Glomerular visceral epithelial cell (primary cell): ENCODE data around the gene CCDC183.
"Not testable (repeated sequence)": the region's sequence is repeated elsewhere in the genome, so short reads cannot be mapped to it uniquely, and the experiment has no call there.

Experiments
- DNase-seq: peaks from one replicate; pipeline ENCODE4 v3.0.0-alpha.2; 2016; ENCODE audit errors: extremely low spot score

Gene CCDC183

GRCh38 chr9:136760834-136761544 is 35.1 kb upstream of the CCDC183 start:
- peak; percentile 63 for DNase-seq

- DNase-seq = no peak
Observed at GRCh38 chr9:136761545-136761981, 34.6 kb upstream of the CCDC183 start.

DNA sequence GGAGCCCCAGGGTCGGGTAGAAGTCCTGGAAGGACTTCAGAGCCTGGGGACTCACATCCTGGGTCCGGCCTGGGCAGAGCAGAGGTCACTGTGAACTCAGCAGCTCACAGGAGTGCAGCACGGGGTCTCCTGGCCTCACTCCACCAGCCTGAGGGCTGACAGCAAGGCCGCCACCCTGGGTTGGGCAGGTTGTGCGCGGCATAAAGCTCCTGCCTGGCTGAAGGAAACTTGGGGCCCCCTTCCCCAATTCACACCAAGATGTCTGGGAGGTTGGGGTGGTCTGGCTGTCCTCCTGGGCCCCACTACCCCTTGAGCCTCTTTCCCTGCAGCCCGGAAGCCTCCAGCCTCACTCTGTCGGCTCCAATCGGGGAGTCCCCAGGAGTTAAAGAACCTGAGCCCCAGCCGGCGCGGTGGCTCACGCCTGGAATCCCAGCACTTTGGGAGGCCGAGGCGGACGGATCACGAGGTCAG is 33.9 kb upstream of the CCDC183 start:
- DNase-seq = no peak

DNA sequence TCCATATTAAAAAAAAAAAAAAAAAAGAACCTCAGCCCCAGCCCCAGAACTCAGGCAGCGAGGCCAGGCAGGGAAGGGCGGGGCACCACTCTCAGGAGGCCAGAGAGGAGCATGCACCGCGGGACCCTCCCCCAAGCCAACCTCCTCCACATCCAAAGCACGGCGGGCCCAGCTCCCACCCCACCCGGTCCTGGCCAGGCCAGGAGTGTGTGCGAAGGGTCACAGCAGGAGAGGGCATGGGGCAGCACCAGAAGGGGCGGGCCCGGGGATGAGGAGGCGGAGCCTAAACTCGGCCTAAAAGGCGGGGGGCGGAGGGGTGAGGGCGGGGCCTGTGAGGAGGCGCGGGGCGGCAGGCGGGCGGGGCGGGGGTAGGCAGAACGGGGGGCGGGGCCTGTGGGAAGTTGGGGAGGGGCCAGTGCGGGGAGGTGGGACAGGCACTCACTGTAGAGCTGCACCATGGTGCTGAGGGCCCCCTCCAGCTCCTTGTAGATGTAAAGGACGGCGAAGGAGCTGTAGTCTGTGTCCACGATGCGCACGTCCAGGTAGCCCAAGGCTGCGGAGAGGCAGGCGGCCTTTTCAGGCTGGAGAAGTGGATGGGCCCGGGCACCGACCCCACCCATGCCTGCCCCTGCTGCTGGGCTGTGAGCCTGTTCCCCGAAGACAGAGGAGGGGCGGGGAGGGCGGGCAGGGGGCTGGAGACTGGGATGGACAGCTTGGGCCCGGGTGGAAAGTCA is 33.1 kb upstream of the CCDC183 start:
- DNase-seq = peak; percentile 34

DNA sequence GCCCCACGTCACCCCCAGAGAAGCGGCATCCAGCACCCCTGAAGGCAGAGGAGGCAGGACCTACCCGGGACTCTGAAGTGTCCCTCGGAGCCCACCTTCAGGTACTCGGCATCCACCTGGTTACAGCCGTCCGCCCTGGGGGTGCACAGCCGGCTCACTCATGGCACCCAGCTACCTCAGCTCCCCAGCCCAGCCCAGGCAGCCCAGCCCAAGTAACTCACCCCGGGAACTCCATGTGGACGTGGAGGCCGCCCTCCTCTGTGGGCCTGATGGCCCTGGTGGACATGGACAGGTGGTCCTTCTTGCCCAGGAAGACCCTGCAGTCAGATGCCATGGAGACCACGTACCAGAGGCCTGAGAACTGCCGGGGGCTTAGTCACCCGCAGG is 32.5 kb upstream of the CCDC183 start:
- no peak for DNase-seq

GRCh38 chr9:136764301-136764891 is 31.7 kb upstream of the CCDC183 start, which contains the start of gene LCN15:
Gene LCN15 (minus strand): TSS chr9:136764518. CDS start chr9:136764488, 30 bp downstream.
- no peak for DNase-seq

- DNase-seq = no peak
Observed at GRCh38 chr9:136765041-136765440, 31.1 kb upstream of the CCDC183 start.

- not testable (repeated sequence) for DNase-seq
Observed at GRCh38 chr9:136765745-136766409, 30.3 kb upstream of the CCDC183 start.

DNA sequence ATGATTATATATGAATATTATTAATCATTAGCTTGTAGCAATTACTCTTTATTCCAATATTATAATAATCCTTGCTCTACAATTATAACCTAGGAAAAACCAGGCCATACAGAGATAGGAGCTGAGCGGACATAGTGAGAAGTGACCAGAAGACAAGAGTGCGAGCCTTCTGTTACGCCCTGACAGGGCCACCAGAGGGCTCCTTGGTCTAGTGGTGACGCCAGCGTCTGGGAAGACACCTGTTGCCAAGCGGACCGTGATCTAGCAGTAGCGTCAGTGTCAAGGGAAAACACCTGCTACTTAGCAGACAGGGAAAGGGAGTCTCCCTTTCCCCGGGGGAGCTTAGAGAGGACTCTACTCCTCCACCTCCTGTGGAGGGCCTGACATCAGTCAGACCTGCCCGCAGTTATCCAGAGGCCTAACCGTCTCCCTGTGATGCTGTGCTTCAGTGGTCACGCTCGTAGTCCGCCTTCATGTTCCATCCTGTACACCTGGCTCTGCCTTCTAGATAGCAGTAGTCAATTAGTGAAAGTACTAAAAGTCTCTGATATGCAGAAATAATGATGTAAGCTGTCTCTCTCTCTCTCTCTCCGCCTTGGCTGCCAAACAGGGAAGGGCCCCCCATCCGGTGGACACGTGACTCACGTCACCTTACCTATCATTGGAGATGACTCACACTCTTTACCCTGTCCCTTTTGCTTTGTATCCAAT is 29.6 kb upstream of the CCDC183 start:
- peak; percentile 57 for DNase-seq

GRCh38 chr9:136769710-136770191 is 26.4 kb upstream of the CCDC183 start:
- DNase-seq = no peak

- no peak for DNase-seq
Observed at GRCh38 chr9:136771907-136772415, 24.2 kb upstream of the CCDC183 start.

- DNase-seq = no peak
Observed at GRCh38 chr9:136773386-136774044, 22.6 kb upstream of the CCDC183 start.

DNA sequence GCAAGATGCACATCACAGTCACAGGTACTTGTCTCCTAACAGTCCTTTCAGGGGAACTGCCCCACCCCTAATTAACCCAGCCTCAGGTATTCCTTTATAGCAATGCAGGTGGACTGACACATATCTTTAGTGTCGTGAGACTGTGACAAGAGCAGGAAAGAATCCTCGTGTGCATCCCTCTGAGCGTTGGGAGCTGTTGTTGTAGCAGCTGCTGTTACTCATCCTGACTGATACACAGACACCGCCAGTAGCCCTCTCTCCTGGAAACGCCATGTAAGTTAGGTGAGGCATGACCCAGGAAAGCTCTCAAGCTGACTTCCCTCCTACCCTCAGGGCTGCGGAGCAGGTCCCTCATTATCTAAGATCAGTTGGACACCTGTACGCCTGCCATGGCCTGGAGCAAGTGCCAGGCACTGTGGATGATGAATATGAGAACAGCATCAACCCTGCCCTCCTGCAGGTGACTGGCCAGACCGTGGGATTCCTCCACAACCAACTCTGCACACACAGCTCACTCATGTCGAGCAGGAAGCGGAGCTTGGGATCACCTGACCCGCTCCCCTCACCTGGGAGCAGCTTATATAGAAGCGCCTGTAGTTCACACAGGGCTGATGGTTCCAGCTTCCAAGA is 21.6 kb upstream of the CCDC183 start:
- DNase-seq = no peak

DNA sequence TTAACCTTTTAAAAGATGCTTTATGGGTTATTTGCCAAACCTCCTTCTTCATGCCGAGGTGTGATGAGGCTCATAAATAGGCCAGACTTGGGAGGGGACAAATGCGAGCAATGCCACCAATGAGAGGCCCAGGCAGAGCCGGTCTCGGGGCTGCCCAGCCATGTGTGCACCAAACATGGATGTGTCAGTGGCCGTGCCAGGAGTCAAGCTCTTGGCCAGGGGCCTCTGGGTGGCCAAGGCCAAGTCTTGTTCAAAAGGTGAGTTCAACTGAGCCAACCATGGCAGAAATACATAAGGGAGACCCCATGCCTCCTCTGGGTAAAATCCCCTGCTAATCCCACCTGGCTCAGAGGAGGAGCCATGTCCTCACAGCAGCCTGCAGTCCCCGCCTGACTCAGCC is 20.9 kb upstream of the CCDC183 start:
- no peak for DNase-seq

- no peak for DNase-seq
Observed at GRCh38 chr9:136776947-136777346, 19.2 kb upstream of the CCDC183 start.

DNA sequence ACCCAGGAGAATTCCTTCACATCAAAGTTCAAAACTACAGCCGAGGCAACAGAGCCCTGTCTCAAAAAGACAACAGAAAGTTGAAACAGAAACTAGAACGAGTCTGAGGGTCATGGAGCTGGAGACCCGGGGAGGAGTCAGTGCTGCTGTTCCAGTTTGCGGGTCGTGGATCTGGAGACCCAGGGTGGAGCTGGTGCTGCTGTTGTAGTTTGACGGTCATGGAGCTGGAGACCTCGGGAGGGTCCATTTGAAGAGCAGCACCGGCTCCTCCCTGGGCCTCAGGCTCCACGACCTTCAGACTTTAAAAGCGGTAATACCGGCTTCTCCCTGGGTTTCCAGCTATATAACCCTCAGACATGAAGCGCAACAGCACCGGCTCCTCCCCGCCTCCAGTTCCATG is 18.8 kb upstream of the CCDC183 start:
- DNase-seq = no peak

GRCh38 chr9:136779808-136780207 is 16.3 kb upstream of the CCDC183 start:
- DNase-seq = no peak

- DNase-seq = no peak
Observed at GRCh38 chr9:136782452-136782851, 13.7 kb upstream of the CCDC183 start.

GRCh38 chr9:136784249-136784996 is 11.7 kb upstream of the CCDC183 start:
- no peak for DNase-seq
